Endothelial cell of umbilical vein (primary cell): Measurements from ENCODE around the gene CDKL4.
"Not testable (repeated sequence)": the region's sequence is repeated elsewhere in the genome, so short reads cannot be mapped to it uniquely, and the experiment has no call there.

Experiments
- POLR2A ChIP-seq: IDR thresholded peaks from 2 replicates; pipeline ENCODE4 v1.6.1; 2012; ENCODE audit warnings: low read depth, mild to moderate bottlenecking, control low read depth, low read length
- POLR2AphosphoS5 ChIP-seq: IDR thresholded peaks from 2 replicates; pipeline ENCODE4 v1.6.1; 2012; ENCODE audit warnings: low read depth, mild to moderate bottlenecking, control low read depth, low read length, moderate library complexity; ENCODE audit not compliant: insufficient read depth
- TF ChIP-seq, protein P1 (sequence below), 2 donors: IDR thresholded peaks; 1 replicate in 1 of 2; 2 replicates in 1 of 2; pipeline ENCODE4 v1.5.1; 2011; ENCODE audit warnings: low read length in 2 of 2, mild to moderate bottlenecking in 2 of 2, moderate library complexity in 2 of 2, control low read depth in 1 of 2, inconsistent platforms in 1 of 2, low read depth in 1 of 2; ENCODE audit not compliant: insufficient read depth in 1 of 2; ENCODE audit errors: extremely low read depth in 1 of 2
- TF ChIP-seq, protein P2 (sequence below): IDR thresholded peaks from 2 replicates; pipeline ENCODE4 v1.6.1; 2011; ENCODE audit not compliant: insufficient read depth, insufficient read length

DNA sequence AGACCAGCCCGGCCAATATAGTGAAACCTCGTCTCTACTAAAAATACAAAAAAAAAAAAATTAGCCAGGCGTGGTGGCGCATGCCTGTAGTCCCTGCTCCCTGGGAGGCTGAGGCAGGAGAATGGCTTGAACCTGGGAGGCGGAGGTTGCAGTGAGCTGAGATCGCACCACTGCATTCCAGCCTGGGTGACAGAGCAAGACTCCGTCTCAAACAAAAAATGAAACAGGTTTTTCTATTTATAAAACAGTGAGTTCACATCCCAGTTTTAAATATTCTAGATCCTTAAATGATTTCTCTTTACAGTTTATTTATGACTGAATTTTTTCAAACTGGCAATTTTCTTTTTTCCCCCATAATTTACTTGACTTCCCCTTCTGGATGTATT lies 102.8 kb downstream of the CDKL4 start:
- TF ChIP-seq, protein P1, sequence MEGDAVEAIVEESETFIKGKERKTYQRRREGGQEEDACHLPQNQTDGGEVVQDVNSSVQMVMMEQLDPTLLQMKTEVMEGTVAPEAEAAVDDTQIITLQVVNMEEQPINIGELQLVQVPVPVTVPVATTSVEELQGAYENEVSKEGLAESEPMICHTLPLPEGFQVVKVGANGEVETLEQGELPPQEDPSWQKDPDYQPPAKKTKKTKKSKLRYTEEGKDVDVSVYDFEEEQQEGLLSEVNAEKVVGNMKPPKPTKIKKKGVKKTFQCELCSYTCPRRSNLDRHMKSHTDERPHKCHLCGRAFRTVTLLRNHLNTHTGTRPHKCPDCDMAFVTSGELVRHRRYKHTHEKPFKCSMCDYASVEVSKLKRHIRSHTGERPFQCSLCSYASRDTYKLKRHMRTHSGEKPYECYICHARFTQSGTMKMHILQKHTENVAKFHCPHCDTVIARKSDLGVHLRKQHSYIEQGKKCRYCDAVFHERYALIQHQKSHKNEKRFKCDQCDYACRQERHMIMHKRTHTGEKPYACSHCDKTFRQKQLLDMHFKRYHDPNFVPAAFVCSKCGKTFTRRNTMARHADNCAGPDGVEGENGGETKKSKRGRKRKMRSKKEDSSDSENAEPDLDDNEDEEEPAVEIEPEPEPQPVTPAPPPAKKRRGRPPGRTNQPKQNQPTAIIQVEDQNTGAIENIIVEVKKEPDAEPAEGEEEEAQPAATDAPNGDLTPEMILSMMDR (IDR thresholded peaks at IDR 0.05; ENCODE audit: extremely low read depth in 1 of 2, insufficient read depth in 1 of 2, low read depth in 1 of 2, low read length in 2 of 2), result not testable (repeated sequence)
- TF ChIP-seq, protein P2, sequence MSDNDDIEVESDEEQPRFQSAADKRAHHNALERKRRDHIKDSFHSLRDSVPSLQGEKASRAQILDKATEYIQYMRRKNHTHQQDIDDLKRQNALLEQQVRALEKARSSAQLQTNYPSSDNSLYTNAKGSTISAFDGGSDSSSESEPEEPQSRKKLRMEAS, result not testable (repeated sequence)
- not testable (repeated sequence) for TF ChIP-seq POLR2AphosphoS5, POLR2A
